Ovary (tissue), 9 donors: Measurements from ENCODE around the gene SREBF1. TPM values are rescaled to one million over a fixed set of nuclear protein-coding genes. Genes with fewer than 3 reads are reported as not detected.

Experiments used
- DNase-seq, 5 donors: peaks; one replicate each; pipeline ENCODE4 v3.0.0-alpha.2; 2019 to 2020
- H3K27ac ChIP-seq, 2 donors: fragments of 200-600 bp; one replicate each; pipeline versions ENCODE4 v1.5.1 to v1.8.0; 2019 to 2022
- H3K27me3 ChIP-seq: fragments of 200-600 bp; one replicate; pipeline ENCODE4 v1.8.0; 2022
- H3K36me3 ChIP-seq: fragments of 200-600 bp; sonication (generic); one replicate; pipeline ENCODE4 v1.5.1; 2019
- H3K4me1 ChIP-seq: one replicate; pipeline ENCODE4 v1.8.1; 2013; ENCODE audit warnings: mild to moderate bottlenecking, moderate library complexity; ENCODE audit not compliant: insufficient read depth
- H3K4me3 ChIP-seq: fragments of 200-600 bp; sonication (generic); one replicate; pipeline ENCODE4 v1.5.1; 2017
- H3K9me3 ChIP-seq, 2 donors: fragments of 200-600 bp in 1 of 2; sonication (generic) in 1 of 2; one replicate each; pipeline versions ENCODE4 v1.5.1 to v1.8.1; 2013 to 2019; ENCODE audit warnings: mild to moderate bottlenecking in 1 of 2, moderate library complexity in 1 of 2
- CTCF ChIP-seq, 3 donors: fragments of 450-650 bp in 2 of 3; fragments of 200-600 bp in 1 of 3; IDR thresholded peaks; one replicate each; pipeline versions ENCODE4 v1.5.1 to v1.8.0; 2016 to 2022; ENCODE audit warnings: antibody characterized with exemption in 3 of 3, mild to moderate bottlenecking in 1 of 3
- EP300 ChIP-seq: sonication (generic); formaldehyde crosslinking; IDR thresholded peaks from one replicate; pipeline ENCODE4 v1.6.1; 2017; ENCODE audit warnings: antibody characterized with exemption
- POLR2A ChIP-seq: fragments of 450-650 bp; IDR thresholded peaks from one replicate; pipeline ENCODE4 v1.6.1; 2017; ENCODE audit warnings: antibody characterized with exemption, mild to moderate bottlenecking, moderate library complexity
- WGBS, 3 donors: extraction: QIAGEN DNeasy Blood & Tissue Kit in 1 of 3; methylation state at CpG; one replicate each; pipeline versions ENCODE4 v1.1.5 to v1.1.7; 2013 to 2017; 5-methylcytosine and 5-hydroxymethylcytosine counted together
- intact Hi-C, 4 donors: fragments of 100-400 bp; cut with DNase I; formaldehyde crosslinking; loops; one replicate each; pipeline versions ENCODE4 v1.11.0 to v1.15.1; 2022 to 2023
- microRNA counts: library from miRNA; unstranded; fragments of <30 nt; microRNA quantifications from one replicate; lab custom pipeline; 2016
- microRNA-seq, 3 donors: library from miRNA; unstranded; fragments of <30 nt; microRNA quantifications; one replicate each; pipeline versions ENCODE4 to v1.2.0, GENCODE V29; 2019 to 2020
- polyA plus RNA-seq, 2 donors: library from polyadenylated mRNA; stranded (reverse); fragments of 200-250 nt in 1 of 2; fragments of 350-450 nt in 1 of 2; fragmentation: Illumina TruSeq in 1 of 2; extraction: RNeasy Lipid Tissue Mini Kit (QIAGEN cat#74804) in 1 of 2; gene quantifications; one replicate each; pipeline ENCODE4 v1.2.3, GENCODE V29; 2013 to 2014
- small RNA-seq: library from RNA; depleted of rRNA; stranded (forward); fragments of <200 nt; gene quantifications from one replicate; pipeline ENCODE3, GENCODE V24; 2016
- total RNA-seq, 7 donors: library from RNA; depleted of rRNA in 2 of 7; stranded (reverse); fragments of >200 nt in 2 of 7; fragmentation: NEBNext Ultra II Directional in 3 of 7; extraction: Animal tissue kit (Norgen Biotek cat#: 25700) in 3 of 7; gene quantifications; one replicate each; pipeline versions ENCODE4 v1.1.0 to v1.2.4, GENCODE V29; 2016 to 2023
- donor health status: DM: no; HTN: no; CAD: no; lungs with moderate emphysema.
- donor health status: DM: no; HTN: no; CAD: no.
- donor health status: Bipolar disorder and iron deficiency.
- donor health status: DM: yes; HTN: yes; CAD: no.
- donor health status: DM: no; HTN: no; CAD: no.
- donor health status: DM: yes; HTN: yes; CAD: no.

SREBF1 gene
- total and polyA plus RNA-seq, 9 donors = 24.3 to 190 (median 88.2) TPM

GRCh38 chr17:17765359-17766076 is 71.3 kb downstream of the SREBF1 start:
- TF ChIP-seq EP300 = no peak
- no peak for TF ChIP-seq CTCF (IDR thresholded peaks at IDR 0.05)
- TF ChIP-seq POLR2A = no peak
- Histone ChIP-seq H3K4me3 (no peak overlapping the region), H3K27ac (no peak overlapping the region), H3K36me3 (no peaks in the 10 kb centered on the region), H3K9me3 (no peaks in the 10 kb centered on the region), H3K27me3 (no peaks in the 10 kb centered on the region), H3K4me1 (peaks cover 27% of the 10 kb centered on the region)
- intact Hi-C loops = no loop called here
- WGBS, 3 donors = 80 to 82% (median 82%) methylated on average over 12 to 14 of the region's 14 CpGs
- no peak for DNase-seq

GRCh38 chr17:17763734-17764133 is 73.1 kb downstream of the SREBF1 start:
- peaks cover 11% of the 10 kb centered on the region for H3K4me1 ChIP-seq

GRCh38 chr17:17763136-17763535 is 73.7 kb downstream of the SREBF1 start:
- intact Hi-C loops = no loop called here
- WGBS, 3 donors = 74 to 79% (median 76%) methylated on average over 9 of the region's 9 CpGs
- Histone ChIP-seq H3K4me1 (peaks cover 8% of the 10 kb centered on the region), H3K27me3 (no peaks in the 10 kb centered on the region), H3K4me3 (no peak overlapping the region), H3K36me3 (no peaks in the 10 kb centered on the region), H3K9me3 (no peaks in the 10 kb centered on the region), H3K27ac (no peak overlapping the region)
- TF ChIP-seq EP300 = no peak
- no peak for TF ChIP-seq CTCF (IDR thresholded peaks at IDR 0.05)
- no peak for DNase-seq

More at GRCh38 chr17:17763734-17764133, 73.1 kb downstream of the SREBF1 start:
- Histone ChIP-seq H3K9me3 (no peaks in the 10 kb centered on the region), H3K27ac (no peak overlapping the region), H3K36me3 (no peaks in the 10 kb centered on the region), H3K4me3 (no peak overlapping the region), H3K27me3 (no peaks in the 10 kb centered on the region)
- WGBS, 3 donors = 90 to 96% (median 91%) methylated on average over 5 of the region's 5 CpGs
- no peak for TF ChIP-seq EP300
- no peak for TF ChIP-seq CTCF (IDR thresholded peaks at IDR 0.05)
- TF ChIP-seq POLR2A = no peak
- intact Hi-C loops = no loop called here
- DNase-seq = no peak

GRCh38 chr17:17762744-17763105 is 74.1 kb downstream of the SREBF1 start:
- 51 to 71% (median 67%) methylated on average over 5 of the region's 5 CpGs for WGBS, 3 donors
- no peak for TF ChIP-seq POLR2A
- no peak for TF ChIP-seq EP300
- TF ChIP-seq CTCF (IDR thresholded peaks at IDR 0.05) = no peak
- H3K9me3 ChIP-seq = no peaks in the 10 kb centered on the region
- no peak overlapping the region for H3K4me3 ChIP-seq
- H3K27ac ChIP-seq = no peak overlapping the region
- peaks cover 7% of the 10 kb centered on the region for H3K4me1 ChIP-seq
- no peaks in the 10 kb centered on the region for H3K27me3 ChIP-seq
- intact Hi-C loops = no loop called here
- DNase-seq = no peak
- no peaks in the 10 kb centered on the region for H3K36me3 ChIP-seq

MicroRNAs encoded within 50 kb of the gene (microRNA counts, 767-probe panel; counts per million panel counts)
- microRNA hsa-miR-33b-5p (lab: Ali Mortazavi, UCI) = 530 counts per million, percentile 78 among the panel's probes with 10 or more counts

Small RNA genes within 50 kb of the gene (microRNA-seq; reads per million reads assigned to microRNA genes)
- gene MIR33B (11.8 to 150 (median 83.4) reads per million in 3 donors), gene MIR6777 (0 to 0.75 (median 0) reads per million in 3 donors)

Small RNA genes within 50 kb of the gene (small RNA-seq; reads per million reads assigned to genes)
- gene MIR33B (0.15 reads per million), gene MIR6777 (not detected)

Other genes starting within 250 kb of the SREBF1 start
- gene PEMT, start 245.3 kb downstream of the SREBF1 start, total RNA-seq = 10 to 100 TPM; 21.6 to 62.8 (median 36.6) TPM
- 10 to 100 TPM in 1 of 2 donors, 1 to 10 TPM in 1; 6.6 to 32.5 TPM for gene PEMT, start 245.3 kb downstream of the SREBF1 start, polyA plus RNA-seq
- 10 to 100 TPM; 16.3 to 57.7 (median 37.5) TPM for gene RAI1, start 155.5 kb downstream of the SREBF1 start, total RNA-seq
- gene RAI1, start 155.5 kb downstream of the SREBF1 start, polyA plus RNA-seq = 10 to 100 TPM in 1 of 2 donors, 1 to 10 TPM in 1; 1.5 to 14.5 TPM
- 10 to 100 TPM; 25.6 to 62.5 (median 50.4) TPM for gene TOM1L2, start 135.4 kb upstream of the SREBF1 start, total RNA-seq
- gene TOM1L2, start 135.4 kb upstream of the SREBF1 start, polyA plus RNA-seq = 10 to 100 TPM; 33.4 to 39.7 TPM
- gene DRC3, start 135.9 kb upstream of the SREBF1 start, total RNA-seq = 10 to 100 TPM in 1 of 7 donors, 1 to 10 TPM in 6; 3.6 to 35.3 (median 6.0) TPM
- gene DRC3, start 135.9 kb upstream of the SREBF1 start, polyA plus RNA-seq = 1 to 10 TPM; 4.6 to 8.5 TPM
- gene ATPAF2, start 202.2 kb upstream of the SREBF1 start, total RNA-seq = 10 to 100 TPM in 5 of 7 donors, 1 to 10 TPM in 2; 5.5 to 18.6 (median 15.5) TPM
- gene ATPAF2, start 202.2 kb upstream of the SREBF1 start, polyA plus RNA-seq = 10 to 100 TPM; 11.7 to 34.5 TPM
- gene GID4, start 202.4 kb upstream of the SREBF1 start, total RNA-seq = 10 to 100 TPM in 4 of 7 donors, 1 to 10 TPM in 3; 6.0 to 13.2 (median 11.2) TPM
- 10 to 100 TPM in 1 of 2 donors, 1 to 10 TPM in 1; 8.2 to 14.4 TPM for gene GID4, start 202.4 kb upstream of the SREBF1 start, polyA plus RNA-seq